DOHH2 (cell line): ENCODE data around the gene EIF4E3.

Experiments
- H3F3A ChIP-seq: fragments of 200-600 bp; sonication (generic), shearing (Covaris generic); 2 replicates; pipeline ENCODE4 v1.6.0; 2016; ENCODE audit warnings: antibody characterized with exemption, mild to moderate bottlenecking; ENCODE audit not compliant: control insufficient read depth, insufficient read depth
- H3K27ac ChIP-seq: fragments of 200-600 bp; sonication (generic); 2 replicates; pipeline ENCODE4 v1.5.1; 2014; ENCODE audit warnings: low read depth, mild to moderate bottlenecking, low read length, moderate library complexity
- H3K27me3 ChIP-seq: fragments of 200-600 bp; sonication (generic); 2 replicates; pipeline ENCODE4 v1.6.1; 2014; ENCODE audit warnings: mild to moderate bottlenecking, low read length, mixed read lengths; ENCODE audit not compliant: control insufficient read depth
- H3K36me3 ChIP-seq: fragments of 200-600 bp; sonication (generic); 2 replicates; pipeline ENCODE4 v1.6.1; 2014; ENCODE audit warnings: mild to moderate bottlenecking, low read length, moderate library complexity, mixed read lengths; ENCODE audit not compliant: control insufficient read depth
- H3K4me1 ChIP-seq: fragments of 200-600 bp; sonication (generic); 2 replicates; pipeline ENCODE4 v1.6.1; 2014; ENCODE audit warnings: mild to moderate bottlenecking, low read length, mixed read lengths; ENCODE audit not compliant: control insufficient read depth
- H3K4me2 ChIP-seq: fragments of 200-600 bp; sonication (generic); 2 replicates; pipeline ENCODE4 v1.6.0; 2014; ENCODE audit warnings: mild to moderate bottlenecking, low read length, moderate library complexity
- H3K4me3 ChIP-seq: fragments of 200-600 bp; sonication (generic); 2 replicates; pipeline ENCODE4 v1.5.1; 2014; ENCODE audit warnings: mild to moderate bottlenecking, low read length, mixed read lengths
- H3K79me2 ChIP-seq: fragments of 200-600 bp; sonication (generic); 2 replicates; pipeline ENCODE4 v1.6.1; 2014; ENCODE audit warnings: mild to moderate bottlenecking, low read length, mixed read lengths; ENCODE audit not compliant: control insufficient read depth
- H3K9me2 ChIP-seq: fragments of 200-600 bp; sonication (generic); replicated peaks from 2 replicates; pipeline ENCODE4 v1.6.1; 2014; ENCODE audit warnings: mild to moderate bottlenecking, low read length, mixed read lengths; ENCODE audit not compliant: control insufficient read depth
- H3K9me3 ChIP-seq: fragments of 200-600 bp; sonication (generic); 2 replicates; pipeline ENCODE4 v1.6.1; 2014; ENCODE audit warnings: antibody characterized with exemption, low read length, mixed read lengths; ENCODE audit not compliant: control insufficient read depth, insufficient read depth
- H4K20me1 ChIP-seq: fragments of 200-600 bp; sonication (generic); 2 replicates; pipeline ENCODE4 v1.6.0; 2014; ENCODE audit warnings: low read depth, mild to moderate bottlenecking, antibody characterized with exemption, low read length, moderate library complexity; ENCODE audit not compliant: control insufficient read depth, insufficient read depth
- EZH2phosphoT487 ChIP-seq: fragments of 200-600 bp; sonication (generic); IDR thresholded peaks from 2 replicates; pipeline ENCODE4 v1.6.1; 2017; ENCODE audit warnings: borderline replicate concordance, mild to moderate bottlenecking, antibody characterized with exemption, low read length, moderate library complexity, mixed read lengths
- TF ChIP-seq, protein P1 (sequence below): fragments of 200-600 bp; sonication (generic); IDR thresholded peaks from one replicate; pipeline ENCODE4 v1.5.1; 2014; ENCODE audit warnings: antibody characterized with exemption, mild to moderate bottlenecking, low read depth, low read length; ENCODE audit not compliant: poor library complexity, severe bottlenecking

EIF4E3 gene

DNA sequence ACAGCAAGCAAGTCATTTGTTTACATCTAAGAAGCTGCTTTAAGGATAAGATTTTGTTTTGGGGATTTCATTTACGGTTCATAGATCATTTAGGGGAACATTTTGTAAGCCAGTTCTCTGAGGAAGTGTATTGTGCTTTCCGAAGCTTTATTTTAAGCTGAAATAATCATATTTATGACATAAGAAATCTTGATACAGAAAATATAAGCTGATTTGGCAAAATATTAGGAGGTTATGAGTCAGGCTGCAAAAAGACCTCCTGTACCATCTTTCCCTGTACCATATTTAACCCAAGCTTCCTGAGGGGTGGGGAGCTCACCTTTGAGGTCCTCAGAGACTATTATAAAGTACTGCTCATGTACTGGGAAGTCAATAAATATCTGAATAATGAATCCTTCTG is 8.1 kb upstream of the EIF4E3 start:
- Histone ChIP-seq H3K4me2 (no peak overlapping the region), H3K79me2 (no peaks in the 10 kb centered on the region), H3K9me3 (no peaks in the 10 kb centered on the region), H3F3A (no peaks in the 10 kb centered on the region), H3K9me2 (no peaks in the 10 kb centered on the region), H3K36me3 (no peaks in the 10 kb centered on the region), H4K20me1 (no peaks in the 10 kb centered on the region), H3K4me1 (no peaks in the 10 kb centered on the region), H3K27ac (no peak overlapping the region), H3K27me3 (peaks cover 34% of the 10 kb centered on the region), H3K4me3 (no peak overlapping the region)
- no peak for TF ChIP-seq EZH2phosphoT487
- TF ChIP-seq, protein P1, sequence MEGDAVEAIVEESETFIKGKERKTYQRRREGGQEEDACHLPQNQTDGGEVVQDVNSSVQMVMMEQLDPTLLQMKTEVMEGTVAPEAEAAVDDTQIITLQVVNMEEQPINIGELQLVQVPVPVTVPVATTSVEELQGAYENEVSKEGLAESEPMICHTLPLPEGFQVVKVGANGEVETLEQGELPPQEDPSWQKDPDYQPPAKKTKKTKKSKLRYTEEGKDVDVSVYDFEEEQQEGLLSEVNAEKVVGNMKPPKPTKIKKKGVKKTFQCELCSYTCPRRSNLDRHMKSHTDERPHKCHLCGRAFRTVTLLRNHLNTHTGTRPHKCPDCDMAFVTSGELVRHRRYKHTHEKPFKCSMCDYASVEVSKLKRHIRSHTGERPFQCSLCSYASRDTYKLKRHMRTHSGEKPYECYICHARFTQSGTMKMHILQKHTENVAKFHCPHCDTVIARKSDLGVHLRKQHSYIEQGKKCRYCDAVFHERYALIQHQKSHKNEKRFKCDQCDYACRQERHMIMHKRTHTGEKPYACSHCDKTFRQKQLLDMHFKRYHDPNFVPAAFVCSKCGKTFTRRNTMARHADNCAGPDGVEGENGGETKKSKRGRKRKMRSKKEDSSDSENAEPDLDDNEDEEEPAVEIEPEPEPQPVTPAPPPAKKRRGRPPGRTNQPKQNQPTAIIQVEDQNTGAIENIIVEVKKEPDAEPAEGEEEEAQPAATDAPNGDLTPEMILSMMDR, result no peak

DNA sequence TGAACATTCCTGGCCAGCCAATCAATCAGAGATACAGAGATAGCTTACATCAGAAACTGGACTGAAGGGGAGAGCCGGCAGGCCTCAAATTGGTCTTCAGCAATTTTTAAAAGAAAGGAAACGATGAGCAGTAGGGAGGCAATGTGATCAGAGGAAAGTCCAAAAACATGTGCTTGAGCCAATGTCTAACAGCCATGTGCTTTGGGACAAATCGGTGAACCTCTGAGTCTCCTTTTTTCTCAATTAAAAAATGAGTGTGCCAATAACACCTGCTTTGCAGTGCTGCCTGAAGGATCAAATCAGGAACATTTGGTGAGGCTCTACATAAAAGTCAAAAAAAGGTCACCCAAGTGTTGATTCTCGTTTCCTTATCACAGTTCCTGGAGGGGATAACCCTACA is 7.4 kb upstream of the EIF4E3 start:
- peaks cover 32% of the 10 kb centered on the region for H3K27me3 ChIP-seq
- H3K4me1 ChIP-seq, result no peaks in the 10 kb centered on the region
- no peaks in the 10 kb centered on the region for H3F3A ChIP-seq
- H3K9me2 ChIP-seq, result no peaks in the 10 kb centered on the region
- H3K4me3 ChIP-seq, result no peak overlapping the region
- H3K27ac ChIP-seq, result no peak overlapping the region
- TF ChIP-seq EZH2phosphoT487, result no peak
- TF ChIP-seq, protein P1, result no peak
- H4K20me1 ChIP-seq, result no peaks in the 10 kb centered on the region
- no peaks in the 10 kb centered on the region for H3K79me2 ChIP-seq
- no peaks in the 10 kb centered on the region for H3K36me3 ChIP-seq
- no peaks in the 10 kb centered on the region for H3K9me3 ChIP-seq
- H3K4me2 ChIP-seq, result no peak overlapping the region

DNA sequence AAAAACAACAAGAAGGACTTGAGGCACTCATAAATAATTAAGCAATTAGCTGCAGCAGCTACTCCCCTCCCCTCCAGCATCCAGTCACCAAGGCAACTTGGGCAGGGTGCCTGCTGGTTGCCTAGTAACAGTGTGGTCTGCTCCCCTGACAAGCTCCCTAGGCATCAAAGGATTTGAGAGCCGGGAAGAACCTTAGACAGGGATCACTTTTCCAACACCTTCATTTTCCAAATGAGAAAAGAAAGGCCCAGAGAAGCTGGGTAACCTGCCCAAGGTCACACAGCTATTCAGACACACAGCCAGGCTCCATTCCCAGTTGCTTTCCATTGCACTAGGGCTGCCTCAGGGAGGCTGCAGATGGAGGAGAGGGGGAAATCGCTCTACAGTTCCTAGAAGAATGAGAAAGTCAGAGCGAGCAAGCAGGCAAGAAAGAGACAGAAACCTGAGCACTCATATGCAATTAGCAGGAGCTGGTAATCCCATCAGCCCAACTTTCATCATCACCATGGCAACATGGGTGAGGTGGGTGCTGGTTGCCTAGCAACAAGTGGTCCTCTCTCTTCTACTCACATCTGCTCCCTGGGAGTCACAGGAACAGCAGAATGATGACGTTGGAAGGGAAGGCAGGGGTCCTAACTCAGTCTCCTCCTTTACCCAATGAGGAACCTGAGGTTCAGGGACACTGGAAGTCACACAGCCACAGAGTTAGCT is 3.6 kb upstream of the EIF4E3 start:
- H3K79me2 ChIP-seq, result no peaks in the 10 kb centered on the region
- H3K4me1 ChIP-seq, result peaks cover 8% of the 10 kb centered on the region; the same call in 1 of the 2 replicates
- no peak overlapping the region for H3K4me2 ChIP-seq
- no peak overlapping the region for H3K27ac ChIP-seq
- no peaks in the 10 kb centered on the region for H3K9me3 ChIP-seq
- TF ChIP-seq, protein P1, result no peak
- no peak for TF ChIP-seq EZH2phosphoT487
- no peaks in the 10 kb centered on the region for H3K36me3 ChIP-seq
- H3K4me3 ChIP-seq, result no peak overlapping the region
- no peaks in the 10 kb centered on the region; the same call in 1 of the 2 replicates for H4K20me1 ChIP-seq
- no peaks in the 10 kb centered on the region for H3F3A ChIP-seq
- H3K9me2 ChIP-seq, result no peaks in the 10 kb centered on the region
- peaks cover 55% of the 10 kb centered on the region for H3K27me3 ChIP-seq
